ENCODE data around the gene SEMA3E. TPM values are rescaled to one million over a fixed set of nuclear protein-coding genes. Genes with fewer than 3 reads are reported as not detected.

The SEMA3E gene
- total RNA-seq, 1 experiment from 2014 or later = 2.5 TPM

GRCh38 chr7:83528925-83529423 lies 120.0 kb downstream of the SEMA3E start:
- no peak for ATAC-seq

More at GRCh38 chr7:83528925-83529423, 120.0 kb downstream of the SEMA3E start:
- no peaks in the 10 kb centered on the region for H3K27me3 Mint-ChIP-seq (ENCODE audit: low read depth)
- no peaks in the 10 kb centered on the region for H3K9me3 Mint-ChIP-seq
- no peak overlapping the region for H3K4me3 Mint-ChIP-seq
- no peaks in the 10 kb centered on the region; the same call in 1 of the 2 replicates for H3K4me1 Mint-ChIP-seq
- TF ChIP-seq MYBL2 (CRISPR knock-in tag; IDR thresholded peaks at IDR 0.05) (no peak), ZNF281 (CRISPR knock-in tag; IDR thresholded peaks at IDR 0.05) (no peak), ZBTB43 (CRISPR knock-in tag; IDR thresholded peaks at IDR 0.05) (no peak), EMX1 (CRISPR knock-in tag; IDR thresholded peaks at IDR 0.05) (no peak), GTF2I (CRISPR knock-in tag; conservative IDR thresholded peaks at IDR 0.05) (no peak), ATF6 (CRISPR knock-in tag; IDR thresholded peaks at IDR 0.05) (no peak), JUN (CRISPR knock-in tag; IDR thresholded peaks at IDR 0.05) (no peak), CREB1 (CRISPR knock-in tag; IDR thresholded peaks at IDR 0.05) (no peak), NR3C1 (CRISPR knock-in tag; conservative IDR thresholded peaks at IDR 0.05; ENCODE audit: low read depth) (no peak), AFF4 (CRISPR knock-in tag; IDR thresholded peaks at IDR 0.05; ENCODE audit: borderline replicate concordance) (no peak), CREM (CRISPR knock-in tag; IDR thresholded peaks at IDR 0.05) (no peak), TP53 (CRISPR knock-in tag; IDR thresholded peaks at IDR 0.05) (no peak), ZNF396 (CRISPR knock-in tag; IDR thresholded peaks at IDR 0.05; ENCODE audit: borderline replicate concordance) (no peak), ZNF671 (CRISPR knock-in tag; IDR thresholded peaks at IDR 0.05) (no peak)
- no peak for DNase-seq (ENCODE audit: low spot score)
- H3K36me3 Mint-ChIP-seq = no peaks in the 10 kb centered on the region
- ChIA-PET POLR2A (no interaction called here), CTCF (no interaction called here)
- no peak overlapping the region for H3K27ac Mint-ChIP-seq
